Fibroblast of lung (primary cell): ENCODE data around the gene LBH. TPM values are rescaled to one million over a fixed set of nuclear protein-coding genes. Genes with fewer than 3 reads are reported as not detected.

ENCODE experiments used
- DNase-seq, 2 donors: peaks; one replicate each; pipeline versions ENCODE4 v3.0.0 to v3.0.0-alpha.2; 2010; ENCODE audit warnings: low read depth in 2 of 2
- H2AFZ ChIP-seq: 2 replicates; pipeline ENCODE4 v1.5.1; 2012; ENCODE audit warnings: low read length, control low read depth, inconsistent platforms
- H3K27ac ChIP-seq: 2 replicates; pipeline ENCODE4 v1.5.1; 2011; ENCODE audit warnings: low read length, control low read depth; ENCODE audit not compliant: insufficient read depth
- H3K27me3 ChIP-seq: 2 replicates; pipeline ENCODE4 v1.5.1; 2011; ENCODE audit warnings: mild to moderate bottlenecking, low read length; ENCODE audit not compliant: control insufficient read depth, insufficient read depth
- H3K36me3 ChIP-seq: 2 replicates; pipeline ENCODE4 v1.5.1; 2011; ENCODE audit warnings: low read length; ENCODE audit not compliant: control insufficient read depth, insufficient read depth
- H3K4me1 ChIP-seq: 2 replicates; pipeline ENCODE4 v1.5.1; 2011; ENCODE audit warnings: low read length; ENCODE audit not compliant: control insufficient read depth, insufficient read depth; ENCODE audit errors: extremely low read depth
- H3K4me2 ChIP-seq: 2 replicates; pipeline ENCODE4 v1.5.1; 2011; ENCODE audit warnings: low read length, control low read depth; ENCODE audit not compliant: insufficient read depth; ENCODE audit errors: extremely low read depth
- H3K4me3 ChIP-seq, 4 experiments: fragments of 200-600 bp in 1 of 4; sonication (generic) in 1 of 4; replicated peaks in 1 of 4; 2 replicates each; pipeline ENCODE4 v1.5.1; 2011 to 2016; ENCODE audit warnings: low read length in 4 of 4, low read depth in 3 of 4, mild to moderate bottlenecking in 3 of 4, control low read depth in 2 of 4, inconsistent platforms in 1 of 4, mixed read lengths in 1 of 4; ENCODE audit not compliant: insufficient read depth in 1 of 4; ENCODE audit errors: control extremely low read depth in 1 of 4
- H3K79me2 ChIP-seq: 2 replicates; pipeline ENCODE4 v1.5.1; 2012; ENCODE audit warnings: mild to moderate bottlenecking, low read length, inconsistent platforms; ENCODE audit not compliant: control insufficient read depth, insufficient read depth
- H3K9ac ChIP-seq: 2 replicates; pipeline ENCODE4 v1.5.1; 2011; ENCODE audit warnings: mild to moderate bottlenecking, low read length, control low read depth; ENCODE audit not compliant: insufficient read depth
- H3K9me3 ChIP-seq: 2 replicates; pipeline ENCODE4 v1.5.1; 2012; ENCODE audit warnings: low read depth, low read length; ENCODE audit not compliant: control insufficient read depth, insufficient read depth
- H4K20me1 ChIP-seq: 2 replicates; pipeline ENCODE4 v1.5.1; 2011; ENCODE audit warnings: low read length; ENCODE audit not compliant: control insufficient read depth, insufficient read depth; ENCODE audit errors: extremely low read depth
- EZH2 ChIP-seq: IDR thresholded peaks from 2 replicates; pipeline ENCODE4 v1.5.1; 2012; ENCODE audit warnings: low read length, control low read depth, mild to moderate bottlenecking; ENCODE audit errors: missing control alignments
- polyA plus RNA-seq, 2 donors: library from polyadenylated mRNA; depleted of rRNA in 1 of 2; stranded (reverse) in 1 of 2; unstranded in 1 of 2; fragments of >200 nt; gene quantifications; 2 replicates each; pipeline ENCODE4 v1.2.1, GENCODE V29; 2011 to 2012; ENCODE audit warnings: missing spikeins in 1 of 2
- total RNA-seq: library from RNA; depleted of rRNA; stranded (reverse); fragments of >200 nt; gene quantifications from 2 replicates; pipeline ENCODE4 v1.2.1, GENCODE V29; 2014
- TF ChIP-seq, protein P1 (sequence below), 2 donors: IDR thresholded peaks in 1 of 2; conservative IDR thresholded peaks in 1 of 2; 1 replicate in 1 of 2; 2 replicates in 1 of 2; pipeline ENCODE4 v1.5.1; 2011 to 2012; ENCODE audit warnings: low read length in 2 of 2, control low read depth in 1 of 2, inconsistent platforms in 1 of 2, low read depth in 1 of 2, mild to moderate bottlenecking in 1 of 2

LBH gene
- total and polyA plus RNA-seq, 2 donors (not counting 1 experiment from before 2014, with no cell fraction given): 604 to 926 TPM

DNA sequence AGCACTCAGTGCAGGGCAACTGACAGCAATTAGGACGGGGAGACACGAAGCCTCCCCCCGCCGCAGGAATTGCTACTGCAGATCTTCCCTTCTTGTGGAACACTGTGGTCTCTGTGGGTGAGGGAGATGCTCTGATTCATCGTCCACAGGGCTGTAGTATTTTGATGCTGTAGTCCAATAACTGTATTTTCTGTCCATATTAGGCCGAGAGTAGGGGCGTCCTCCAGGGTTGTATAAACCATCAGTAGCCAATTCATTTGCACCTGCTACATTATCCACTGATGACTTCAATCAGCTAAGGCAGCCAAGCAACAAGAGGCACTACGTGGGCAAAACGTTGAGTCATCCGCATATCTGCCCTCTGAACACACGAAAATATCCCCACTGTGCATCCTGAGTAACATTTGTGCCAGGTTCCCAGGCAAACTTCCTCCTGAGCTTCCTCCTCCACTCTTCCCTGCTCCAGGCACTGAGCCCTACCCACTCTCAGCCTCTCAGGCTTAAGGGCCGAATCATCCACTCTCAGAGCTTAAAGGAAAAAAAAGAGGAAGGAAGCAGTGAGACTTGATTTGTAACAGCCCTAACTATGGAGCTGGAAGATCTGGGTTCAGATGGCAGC, 62.1 kb downstream of the LBH start:
- peak overlapping the region; percentile 72 for H3K27ac ChIP-seq
- no peaks in the 10 kb centered on the region for H4K20me1 ChIP-seq
- no peaks in the 10 kb centered on the region for H3K79me2 ChIP-seq
- no peak overlapping the region for H3K9ac ChIP-seq
- DNase-seq: peak; percentile 76 to 98
- H3K4me2 ChIP-seq: no peak overlapping the region
- no peak for TF ChIP-seq EZH2
- TF ChIP-seq, protein P1, sequence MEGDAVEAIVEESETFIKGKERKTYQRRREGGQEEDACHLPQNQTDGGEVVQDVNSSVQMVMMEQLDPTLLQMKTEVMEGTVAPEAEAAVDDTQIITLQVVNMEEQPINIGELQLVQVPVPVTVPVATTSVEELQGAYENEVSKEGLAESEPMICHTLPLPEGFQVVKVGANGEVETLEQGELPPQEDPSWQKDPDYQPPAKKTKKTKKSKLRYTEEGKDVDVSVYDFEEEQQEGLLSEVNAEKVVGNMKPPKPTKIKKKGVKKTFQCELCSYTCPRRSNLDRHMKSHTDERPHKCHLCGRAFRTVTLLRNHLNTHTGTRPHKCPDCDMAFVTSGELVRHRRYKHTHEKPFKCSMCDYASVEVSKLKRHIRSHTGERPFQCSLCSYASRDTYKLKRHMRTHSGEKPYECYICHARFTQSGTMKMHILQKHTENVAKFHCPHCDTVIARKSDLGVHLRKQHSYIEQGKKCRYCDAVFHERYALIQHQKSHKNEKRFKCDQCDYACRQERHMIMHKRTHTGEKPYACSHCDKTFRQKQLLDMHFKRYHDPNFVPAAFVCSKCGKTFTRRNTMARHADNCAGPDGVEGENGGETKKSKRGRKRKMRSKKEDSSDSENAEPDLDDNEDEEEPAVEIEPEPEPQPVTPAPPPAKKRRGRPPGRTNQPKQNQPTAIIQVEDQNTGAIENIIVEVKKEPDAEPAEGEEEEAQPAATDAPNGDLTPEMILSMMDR (conservative IDR thresholded peaks at IDR 0.05 in 1 of 2, IDR thresholded peaks at IDR 0.05 in 1 of 2; ENCODE audit: low read depth in 1 of 2, low read length in 2 of 2): no peak
- H2AFZ ChIP-seq: no peak overlapping the region
- no peaks in the 10 kb centered on the region for H3K36me3 ChIP-seq
- H3K4me1 ChIP-seq: peaks cover 11% of the 10 kb centered on the region
- H3K4me3 ChIP-seq: no peak overlapping the region
- no peaks in the 10 kb centered on the region for H3K27me3 ChIP-seq
- H3K9me3 ChIP-seq: no peaks in the 10 kb centered on the region

DNA sequence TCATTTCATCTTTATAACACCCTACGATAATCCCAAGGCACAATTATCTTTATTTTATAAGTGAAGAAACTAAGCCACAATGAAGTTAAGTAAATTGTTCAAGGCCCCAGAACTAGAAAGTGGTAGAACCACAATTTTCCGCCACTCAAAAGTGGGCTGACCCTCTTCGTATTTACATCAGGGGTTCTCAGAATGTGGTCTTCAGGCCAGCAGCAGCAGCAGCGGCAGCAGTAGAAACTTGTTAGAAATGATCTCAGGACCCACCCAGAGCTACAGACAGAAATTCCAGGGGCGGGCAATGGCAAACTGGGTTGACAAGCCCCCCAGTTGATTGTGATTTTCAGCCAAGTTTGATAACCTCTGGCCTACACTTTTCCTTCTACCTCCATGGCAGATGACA, 62.8 kb downstream of the LBH start:
- no peak overlapping the region for H2AFZ ChIP-seq
- H3K27me3 ChIP-seq: no peaks in the 10 kb centered on the region
- H3K4me3 ChIP-seq: no peak overlapping the region
- H3K79me2 ChIP-seq: no peaks in the 10 kb centered on the region
- H4K20me1 ChIP-seq: no peaks in the 10 kb centered on the region
- H3K9ac ChIP-seq: no peak overlapping the region
- H3K9me3 ChIP-seq: no peaks in the 10 kb centered on the region
- H3K27ac ChIP-seq: peak overlapping the region; percentile 72
- H3K4me1 ChIP-seq: peaks cover 8% of the 10 kb centered on the region
- DNase-seq: no peak
- H3K4me2 ChIP-seq: no peak overlapping the region
- no peaks in the 10 kb centered on the region for H3K36me3 ChIP-seq
- TF ChIP-seq, protein P1 (conservative IDR thresholded peaks at IDR 0.05 in 1 of 2, IDR thresholded peaks at IDR 0.05 in 1 of 2; ENCODE audit: low read depth in 1 of 2, low read length in 2 of 2): no peak
- TF ChIP-seq EZH2: no peak

DNA sequence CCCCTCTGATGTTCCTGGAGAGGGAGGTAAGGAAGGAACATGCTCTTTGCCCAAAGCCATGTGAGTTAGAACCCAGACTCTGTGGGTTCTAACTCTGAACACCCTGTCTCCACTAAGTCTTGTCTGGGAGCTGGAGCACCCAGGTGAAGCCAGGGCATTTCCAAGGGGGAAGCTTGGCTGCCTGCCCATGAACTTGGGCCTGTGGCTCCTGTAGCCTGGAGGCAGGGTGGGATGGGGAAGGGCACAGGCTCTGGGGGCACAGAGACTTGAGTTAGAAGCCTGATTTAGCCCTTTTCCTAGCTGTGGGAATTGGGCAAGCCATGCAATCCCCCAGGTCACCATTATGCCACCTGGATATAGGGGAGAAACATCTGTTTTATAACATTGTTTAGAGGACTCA, 65.2 kb downstream of the LBH start:
- Histone ChIP-seq H3K9me3 (no peaks in the 10 kb centered on the region), H3K36me3 (no peaks in the 10 kb centered on the region), H3K79me2 (no peaks in the 10 kb centered on the region), H3K4me2 (no peak overlapping the region), H3K4me1 (peaks cover 19% of the 10 kb centered on the region), H3K27me3 (no peaks in the 10 kb centered on the region), H3K27ac (no peak overlapping the region), H4K20me1 (no peaks in the 10 kb centered on the region), H3K9ac (no peak overlapping the region), H3K4me3 (no peak overlapping the region), H2AFZ (no peak overlapping the region)
- TF ChIP-seq EZH2: no peak
- TF ChIP-seq, protein P1 (conservative IDR thresholded peaks at IDR 0.05 in 1 of 2, IDR thresholded peaks at IDR 0.05 in 1 of 2; ENCODE audit: low read depth in 1 of 2, low read length in 2 of 2): no peak
- no peak for DNase-seq
